NCI-H345 treated with DMSO at 0.1 percent for 48 hours (cell line): ENCODE data around the gene NCBP1.

Source experiments
- DNase-seq: peaks from one replicate; lab custom pipeline; 2025; ENCODE audit not compliant: unreplicated experiment; lab: John Stamatoyannopoulos, UW

Gene NCBP1

DNA sequence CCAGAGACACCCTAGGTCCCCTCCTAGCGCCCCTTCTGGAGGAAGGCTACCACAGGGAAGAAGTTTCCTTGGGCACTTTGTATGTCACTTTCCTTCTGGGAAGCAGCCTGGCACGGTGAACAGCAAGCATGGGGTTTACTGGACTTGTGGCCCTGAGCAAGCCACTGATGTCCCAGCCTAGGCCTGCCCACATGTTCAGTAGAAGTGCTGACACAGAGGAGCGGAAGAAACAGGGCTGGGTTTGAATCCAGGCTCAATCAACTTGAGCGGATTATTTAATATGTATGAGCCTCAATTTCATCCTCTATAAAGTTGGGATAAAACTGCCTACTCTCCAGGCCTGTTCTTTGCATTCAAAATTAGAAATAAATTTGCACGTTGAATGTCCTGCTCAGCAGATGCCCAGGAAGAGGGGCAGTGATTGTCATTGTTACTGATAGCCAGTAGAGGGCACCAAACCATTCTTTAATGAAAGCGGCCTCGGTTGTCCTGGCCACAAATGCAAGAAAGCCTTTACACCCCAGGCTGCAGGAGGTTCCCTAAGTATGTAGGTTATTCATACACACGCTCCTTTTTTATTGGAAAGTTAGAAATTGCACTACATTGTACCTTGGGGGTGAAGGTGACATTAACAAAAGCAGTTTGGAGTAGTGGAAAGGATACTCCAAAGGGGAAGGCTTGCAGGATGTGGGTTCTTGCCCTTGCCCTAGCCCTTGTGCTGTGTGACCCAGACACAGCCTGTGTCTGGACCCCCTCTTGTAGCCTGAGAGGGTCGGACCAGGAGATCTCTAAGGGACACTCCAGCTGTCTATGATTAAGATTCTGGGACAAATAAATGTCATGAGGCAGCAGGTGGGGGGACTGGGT lies 77.0 kb downstream of the NCBP1 start:
- peak; percentile 83 for DNase-seq

DNA sequence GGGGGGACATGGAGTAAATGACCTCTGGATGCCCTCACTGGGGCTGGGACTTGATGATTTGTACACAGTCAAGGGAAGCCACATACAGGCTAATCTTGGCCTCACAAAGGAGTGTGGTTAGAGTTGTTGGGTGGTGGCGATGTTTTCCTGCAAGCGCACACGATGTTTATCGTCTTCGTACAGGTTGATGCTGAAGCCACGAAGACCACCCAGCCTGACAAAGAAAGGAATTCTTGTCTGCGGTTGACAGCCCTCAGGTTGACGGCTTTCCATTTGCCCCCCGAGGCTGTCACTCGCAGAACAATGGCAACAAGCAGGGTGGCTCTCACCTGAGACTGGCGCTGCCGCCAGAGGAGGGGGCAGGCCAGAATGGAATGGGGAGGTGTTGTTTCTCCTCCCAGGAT lies 77.6 kb downstream of the NCBP1 start:
- no peak for DNase-seq

GRCh38 chr9:97714435-97714834 lies 80.8 kb downstream of the NCBP1 start:
- no peak for DNase-seq

- DNase-seq: no peak
These were observed 84.2 kb downstream of the NCBP1 start for GRCh38 chr9:97717866-97718265.

DNA sequence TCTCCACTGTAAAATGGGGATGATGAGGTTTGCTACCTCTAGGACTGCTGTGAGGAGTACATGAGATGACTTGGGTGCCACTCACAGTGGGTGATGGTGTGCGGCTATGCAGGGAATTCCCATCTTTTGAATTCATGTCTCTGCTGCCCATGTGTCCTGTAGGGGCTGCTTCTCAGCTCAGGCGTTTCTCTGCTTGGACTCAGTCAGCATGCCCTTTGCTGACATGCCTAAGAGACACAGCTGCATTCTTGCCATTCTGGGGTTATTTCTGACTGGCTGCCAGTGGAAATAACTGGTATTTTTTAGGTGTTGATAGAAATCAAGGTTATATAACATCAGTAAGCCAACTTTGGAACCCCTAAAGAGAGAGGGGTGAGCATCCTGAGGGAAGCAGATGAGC lies 87.8 kb downstream of the NCBP1 start:
- DNase-seq: no peak

DNA sequence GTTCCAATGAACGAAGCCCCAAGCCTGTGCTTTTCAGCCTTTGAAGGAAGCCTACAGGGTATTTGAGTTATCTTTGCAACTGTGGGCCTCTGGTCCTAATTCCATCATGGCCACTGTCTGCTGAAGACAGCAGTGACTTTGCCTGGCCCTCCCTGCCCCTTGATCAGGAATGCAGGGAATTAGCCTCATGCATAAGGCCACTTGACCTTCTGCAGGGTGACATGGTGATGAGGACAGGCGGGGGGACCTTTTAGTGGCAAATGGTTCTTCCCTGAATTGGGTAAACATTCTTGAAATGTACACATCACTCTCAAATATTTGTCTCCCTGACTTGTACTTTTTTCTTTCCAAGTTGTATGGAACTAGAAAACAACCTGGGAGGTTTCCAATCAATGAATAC lies 88.7 kb downstream of the NCBP1 start:
- DNase-seq: no peak
